Measurements from ENCODE around the gene SH3TC1.

Gene SH3TC1

GRCh38 chr4:8275548-8275910 is 76.4 kb downstream of the SH3TC1 start:
- H3F3A ChIP-seq (ENCODE audit: insufficient read depth, low read length): no peaks in the 10 kb centered on the region
- no peak overlapping the region for H3K4me3 ChIP-seq (ENCODE audit: low read depth, low read length, poor library complexity, severe bottlenecking)
- H3K9ac ChIP-seq (ENCODE audit: low read length): no peak overlapping the region
- H3K36me3 ChIP-seq (ENCODE audit: insufficient read depth, low read length): no peaks in the 10 kb centered on the region
- no peaks in the 10 kb centered on the region for H3K4me1 ChIP-seq (ENCODE audit: insufficient read depth, low read length, severe bottlenecking)
- H3K27ac ChIP-seq (ENCODE audit: low read depth, low read length, poor library complexity, severe bottlenecking): no peak overlapping the region
- no peaks in the 10 kb centered on the region for H3K9me3 ChIP-seq (ENCODE audit: low read length)
- TF ChIP-seq CTCF (IDR thresholded peaks at IDR 0.05; ENCODE audit: low read length) (no peak), EZH2 (IDR thresholded peaks at IDR 0.05; ENCODE audit: borderline replicate concordance, low read length) (no peak)
- no peak overlapping the region for H2AFZ ChIP-seq (ENCODE audit: low read length)
- no peaks in the 10 kb centered on the region for H4K20me1 ChIP-seq (ENCODE audit: insufficient read depth, low read length)
- no peak overlapping the region for H3K4me2 ChIP-seq (ENCODE audit: low read length)
- H3K9me2 ChIP-seq (ENCODE audit: low read depth, low read length): no peaks in the 10 kb centered on the region
- H3K27me3 ChIP-seq (ENCODE audit: insufficient read depth, low read length): no peaks in the 10 kb centered on the region
- H3K79me2 ChIP-seq (ENCODE audit: insufficient read depth, low read length): no peaks in the 10 kb centered on the region

- no peak for TF ChIP-seq EZH2 (IDR thresholded peaks at IDR 0.05; ENCODE audit: borderline replicate concordance, low read length)
- no peak overlapping the region for H3K27ac ChIP-seq (ENCODE audit: low read depth, low read length, poor library complexity, severe bottlenecking)
- H3K36me3 ChIP-seq (ENCODE audit: insufficient read depth, low read length): no peaks in the 10 kb centered on the region
- H3K9me3 ChIP-seq (ENCODE audit: low read length): no peaks in the 10 kb centered on the region
- H3K9ac ChIP-seq (ENCODE audit: low read length): no peak overlapping the region
- no peak overlapping the region for H3K4me2 ChIP-seq (ENCODE audit: low read length)
- no peaks in the 10 kb centered on the region for H3F3A ChIP-seq (ENCODE audit: insufficient read depth, low read length)
- no peaks in the 10 kb centered on the region for H3K9me2 ChIP-seq (ENCODE audit: low read depth, low read length)
- no peaks in the 10 kb centered on the region for H3K27me3 ChIP-seq (ENCODE audit: insufficient read depth, low read length)
- H3K4me1 ChIP-seq (ENCODE audit: insufficient read depth, low read length, severe bottlenecking): no peaks in the 10 kb centered on the region
- no peaks in the 10 kb centered on the region for H4K20me1 ChIP-seq (ENCODE audit: insufficient read depth, low read length)
- H3K79me2 ChIP-seq (ENCODE audit: insufficient read depth, low read length): no peaks in the 10 kb centered on the region
- no peak overlapping the region for H2AFZ ChIP-seq (ENCODE audit: low read length)
- no peak overlapping the region for H3K4me3 ChIP-seq (ENCODE audit: low read depth, low read length, poor library complexity, severe bottlenecking)
These were observed 77.5 kb downstream of the SH3TC1 start for GRCh38 chr4:8276358-8277240.

- no peaks in the 10 kb centered on the region for H3F3A ChIP-seq (ENCODE audit: insufficient read depth, low read length)
- no peaks in the 10 kb centered on the region for H3K36me3 ChIP-seq (ENCODE audit: insufficient read depth, low read length)
- no peak for TF ChIP-seq CTCF (IDR thresholded peaks at IDR 0.05; ENCODE audit: low read length)
- no peak for TF ChIP-seq EZH2 (IDR thresholded peaks at IDR 0.05; ENCODE audit: borderline replicate concordance, low read length)
- H4K20me1 ChIP-seq (ENCODE audit: insufficient read depth, low read length): no peaks in the 10 kb centered on the region
- H3K9ac ChIP-seq (ENCODE audit: low read length): no peak overlapping the region
- no peaks in the 10 kb centered on the region for H3K9me3 ChIP-seq (ENCODE audit: low read length)
- no peak overlapping the region for H2AFZ ChIP-seq (ENCODE audit: low read length)
- H3K27me3 ChIP-seq (ENCODE audit: insufficient read depth, low read length): peaks cover 3% of the 10 kb centered on the region; the same call in 1 of the 2 replicates
- H3K79me2 ChIP-seq (ENCODE audit: insufficient read depth, low read length): no peaks in the 10 kb centered on the region
- H3K27ac ChIP-seq (ENCODE audit: low read depth, low read length, poor library complexity, severe bottlenecking): no peak overlapping the region
- no peak overlapping the region for H3K4me2 ChIP-seq (ENCODE audit: low read length)
- H3K4me1 ChIP-seq (ENCODE audit: insufficient read depth, low read length, severe bottlenecking): no peaks in the 10 kb centered on the region
- no peak overlapping the region for H3K4me3 ChIP-seq (ENCODE audit: low read depth, low read length, poor library complexity, severe bottlenecking)
- no peaks in the 10 kb centered on the region for H3K9me2 ChIP-seq (ENCODE audit: low read depth, low read length)
These were observed 78.4 kb downstream of the SH3TC1 start for GRCh38 chr4:8277356-8278008.
